GM12878 (cell line): Measurements from ENCODE around the gene RNF168. TPM values are rescaled to one million over a fixed set of nuclear protein-coding genes. Genes with fewer than 3 reads are reported as not detected.

Experiments used
- ATAC-seq: fragments of 200-7000 bp; cut with Tn5 transposase; 3 replicates; pipeline ENCODE4 v1.9.1; 2020; ENCODE audit warnings: mild to moderate bottlenecking, moderate library complexity
- BruUV-seq: library from RNA; stranded (reverse); fragments of 400-500 nt; replicated peaks from 2 replicates; lab custom pipeline; 2021; lab: Mats Ljungman, UMichigan
- CTCF ChIA-PET: fragments of 300-600 bp; sonication (Branson Sonifier 250); formaldehyde crosslinking; extraction: SDS; loops from one replicate; lab custom pipeline; 2021; ENCODE audit warnings: inconsistent platforms; lab: Yijun Ruan, JAX
- POLR2A ChIA-PET: fragments of 350-600 bp; formaldehyde crosslinking; extraction: SDS; loops from one replicate; lab custom pipeline; 2021; ENCODE audit warnings: inconsistent platforms; lab: Charles Lee
- RAD21 ChIA-PET: fragments of 300-600 bp; sonication (Branson Sonifier 250); formaldehyde crosslinking; loops from one replicate; lab custom pipeline; 2023; ENCODE audit warnings: antibody characterized with exemption; ENCODE audit not compliant: unreplicated experiment; lab: Charles Lee
- SMC1A ChIA-PET: fragments of 300-600 bp; sonication (Branson Sonifier 250); formaldehyde crosslinking; loops from one replicate; lab custom pipeline; 2023; ENCODE audit not compliant: unreplicated experiment, uncharacterized antibody; lab: Charles Lee
- DNase-seq: peaks from one replicate; pipeline ENCODE4 v3.0.0-alpha.2; 2011; ENCODE audit warnings: low read depth, low spot score
- FAIRE-seq: peaks from 3 replicates; lab custom pipeline; 2011; peaks lifted over from hg19 to GRCh38; lab: Jason Lieb, UNC
- H2AFZ ChIP-seq: 2 replicates; pipeline ENCODE4 v1.6.0; 2011; ENCODE audit warnings: low read depth, low read length, control low read depth; ENCODE audit not compliant: control insufficient read depth
- H3K27ac ChIP-seq: 2 replicates; pipeline ENCODE4 v1.5.1; 2011; ENCODE audit warnings: control low read depth; ENCODE audit not compliant: control insufficient read depth, insufficient read depth
- H3K27me3 ChIP-seq, 2 experiments: replicated peaks in 1 of 2; 2 replicates each; pipeline versions ENCODE4 v1.6.0 to v1.6.1; 2011; ENCODE audit warnings: low read length in 1 of 2; ENCODE audit not compliant: control insufficient read depth in 2 of 2, insufficient read depth in 2 of 2
- H3K36me3 ChIP-seq, 2 experiments: 2 replicates each; pipeline ENCODE4 v1.5.1; 2011; ENCODE audit warnings: low read length in 1 of 2; ENCODE audit not compliant: control insufficient read depth in 2 of 2, insufficient read depth in 2 of 2
- H3K4me1 ChIP-seq: 2 replicates; pipeline ENCODE4 v1.6.1; 2011; ENCODE audit warnings: mild to moderate bottlenecking, low read length, moderate library complexity, mixed read lengths; ENCODE audit not compliant: control insufficient read depth, insufficient read depth
- H3K4me2 ChIP-seq: 2 replicates; pipeline ENCODE4 v1.6.0; 2011; ENCODE audit warnings: control low read depth; ENCODE audit not compliant: control insufficient read depth, insufficient read depth
- H3K4me3 ChIP-seq: fragments of 200-600 bp; sonication (generic); 2 replicates; pipeline ENCODE4 v1.5.1; 2016
- H3K79me2 ChIP-seq: 2 replicates; pipeline ENCODE4 v1.6.0; 2011; ENCODE audit warnings: low read length; ENCODE audit not compliant: control insufficient read depth, insufficient read depth
- H3K9ac ChIP-seq: 2 replicates; pipeline ENCODE4 v1.8.0; 2011; ENCODE audit warnings: low read length, control low read depth, mixed read lengths; ENCODE audit not compliant: control insufficient read depth, insufficient read depth
- H3K9me3 ChIP-seq: replicated peaks from 3 replicates; pipeline ENCODE4 v1.5.1; 2011; ENCODE audit warnings: mild to moderate bottlenecking, low read length; ENCODE audit not compliant: control insufficient read depth, insufficient read depth
- H4K20me1 ChIP-seq: 2 replicates; pipeline ENCODE4 v1.6.0; 2011; ENCODE audit not compliant: control insufficient read depth, insufficient read depth
- BRCA1 ChIP-seq: IDR thresholded peaks from 2 replicates; pipeline ENCODE4 v1.6.1; 2011; ENCODE audit warnings: low read depth, low read length, improper control_type of control experiment
- CHD4 ChIP-seq: fragments of 200-600 bp; sonication (generic); IDR thresholded peaks from 2 replicates; pipeline ENCODE4 v1.6.1; 2016; ENCODE audit warnings: mild to moderate bottlenecking
- ELK1 ChIP-seq: IDR thresholded peaks from 2 replicates; pipeline ENCODE4 v1.6.1; 2012; ENCODE audit warnings: low read depth, low read length, improper control_type of control experiment
- NBN ChIP-seq: fragments of 450-650 bp; IDR thresholded peaks from 2 replicates; pipeline ENCODE4 v1.6.1; 2016
- REST ChIP-seq: IDR thresholded peaks from 2 replicates; pipeline ENCODE4 v1.6.1; 2012; ENCODE audit warnings: mild to moderate bottlenecking, low read depth, low read length
- RFX5 ChIP-seq: IDR thresholded peaks from 2 replicates; pipeline ENCODE4 v1.6.1; 2011; ENCODE audit warnings: low read depth, low read length, improper control_type of control experiment
- SIX5 ChIP-seq: IDR thresholded peaks from 2 replicates; pipeline ENCODE4 v1.6.1; 2011; ENCODE audit warnings: mild to moderate bottlenecking, low read depth, low read length, moderate library complexity; ENCODE audit not compliant: severe bottlenecking
- SPI1 ChIP-seq: IDR thresholded peaks from 2 replicates; pipeline ENCODE4 v1.6.1; 2011; ENCODE audit warnings: low read depth, mild to moderate bottlenecking, low read length, moderate library complexity, borderline replicate concordance; ENCODE audit not compliant: insufficient read depth
- SUZ12 ChIP-seq: fragments of 200-600 bp; sonication (generic); IDR thresholded peaks from one replicate; pipeline ENCODE4 v1.6.1; 2018; ENCODE audit warnings: antibody characterized with exemption, mild to moderate bottlenecking; ENCODE audit not compliant: unreplicated experiment
- ZBTB40 ChIP-seq: fragments of 450-650 bp; IDR thresholded peaks from 2 replicates; pipeline ENCODE4 v1.6.1; 2016; ENCODE audit warnings: mild to moderate bottlenecking, moderate library complexity, borderline replicate concordance
- WGBS: methylation state at CpG from one replicate; pipeline ENCODE4 v1.1.6; 2016; ENCODE audit warnings: low lambda C conversion rate; ENCODE audit not compliant: insufficient replicate concordance, insufficient coverage; ENCODE audit errors: missing lambda C conversion rate; 5-methylcytosine and 5-hydroxymethylcytosine counted together
- in situ Hi-C: fragments of 300-500 bp; cut with MboI; formaldehyde crosslinking; loops from 9 replicates; pipeline ENCODE4 v1.14.3; 2018; ENCODE audit warnings: mixed read lengths
- intact Hi-C: fragments of 100-400 bp; cut with micrococcal nuclease; formaldehyde crosslinking; loops from one replicate; pipeline ENCODE4 v1.14.2; 2022; ENCODE audit not compliant: unreplicated experiment
- polyA plus RNA-seq, 11 experiments: library from polyadenylated mRNA; depleted of rRNA in 4 of 11; unstranded in 6 of 11; stranded (reverse) in 5 of 11; fragments of >200 nt; fragmentation: Nextera tagmentation in 4 of 11; fragmentation: Illumina TruSeq in 1 of 11; extraction: Ambion mirVana in 4 of 11; extraction: Trizol in 1 of 11; gene quantifications; 1 replicate in 1 of 11; 2 replicates in 10 of 11; pipeline versions ENCODE4 v1.2.1 to v1.2.3, GENCODE V29; 2011 to 2016; ENCODE audit warnings: inconsistent platforms in 2 of 11, missing spikeins in 2 of 11, low read depth in 1 of 11
- total RNA-seq, 4 experiments: library from RNA; depleted of rRNA in 3 of 4; stranded (reverse); fragments of >200 nt in 3 of 4; fragmentation: Illumina TruSeq in 1 of 4; extraction: Trizol in 1 of 4; gene quantifications; 2 replicates each; pipeline versions ENCODE4 v1.2.1 to v1.2.3, GENCODE V29; 2013 to 2021

Gene RNF168
- total and polyA plus RNA-seq, 10 of the 15 experiments (the other 5 are each of a cell fraction or from before 2014, with no cell fraction given), result 12.7 to 47.5 (median 24.8) TPM

GRCh38 chr3:196514350-196514716 lies 10.8 kb upstream of the RNF168 start:
- RAD21 ChIA-PET, result interaction anchor here (1.0 kb wide), 1 partner anchor 8 kb away, joined by 4 read pairs; no protein-coding TSS in a partner anchor
- Histone ChIP-seq H3K4me1 (no peaks in the 10 kb centered on the region), H2AFZ (no peak overlapping the region), H3K27ac (no peak overlapping the region), H3K9me3 (peaks cover 19% of the 10 kb centered on the region), H3K27me3 (no peaks in the 10 kb centered on the region), H3K79me2 (no peaks in the 10 kb centered on the region), H3K4me3 (no peak overlapping the region), H3K4me2 (no peak overlapping the region), H4K20me1 (no peaks in the 10 kb centered on the region), H3K36me3 (no peaks in the 10 kb centered on the region), H3K9ac (no peak overlapping the region)
- POLR2A ChIA-PET, result no interaction called here
- TF ChIP-seq CHD4 (no peak), RFX5 (no peak), BRCA1 (no peak), REST (no peak), SUZ12 (no peak), ELK1 (no peak), ZBTB40 (no peak), SPI1 (no peak), NBN (no peak), SIX5 (no peak)
- SMC1A ChIA-PET, result interaction anchor here (1.0 to 1.7 kb wide), 2 partner anchors 8 to 262 kb away, joined by 3 to 6 read pairs; no protein-coding TSS in a partner anchor
- in situ Hi-C loops (no loop called here), intact Hi-C loops (no loop called here)
- FAIRE-seq (no peak), DNase-seq (no peak), ATAC-seq (no peak)
- CTCF ChIA-PET, result interaction anchor here (0.7 to 1.6 kb wide), 3 partner anchors 9 to 478 kb away, joined by 3 to 4 read pairs (median 4); partner anchors contain the start of gene RNF168
- WGBS, result 89% methylated on average over 1 of the region's 1 CpG
- BruUV-seq, result no TSS peak
